NCI-H446 treated with DMSO at 0.1 percent for 48 hours (cell line): Measurements from ENCODE around the gene LGR6.

Source experiments
- DNase-seq: peaks from one replicate; lab custom pipeline; 2025; lab: John Stamatoyannopoulos, UW

LGR6 gene

GRCh38 chr1:202199040-202199889 is 5.7 kb downstream of the LGR6 start:
- DNase-seq = no peak

- no peak for DNase-seq
Observed at GRCh38 chr1:202200112-202200548, 6.5 kb downstream of the LGR6 start.

GRCh38 chr1:202200669-202201068 is 7.1 kb downstream of the LGR6 start:
- no peak for DNase-seq

- no peak for DNase-seq
Observed at GRCh38 chr1:202201266-202201665, 7.7 kb downstream of the LGR6 start.

GRCh38 chr1:202201971-202202370 is 8.4 kb downstream of the LGR6 start:
- no peak for DNase-seq

- no peak for DNase-seq
Observed at GRCh38 chr1:202202500-202203168, 9.0 kb downstream of the LGR6 start.

- DNase-seq = no peak
Observed at GRCh38 chr1:202203238-202204039, 9.8 kb downstream of the LGR6 start.

GRCh38 chr1:202204065-202204464 is 10.5 kb downstream of the LGR6 start:
- DNase-seq = no peak

- DNase-seq = no peak
Observed at GRCh38 chr1:202205523-202206190, 12.1 kb downstream of the LGR6 start.

GRCh38 chr1:202207292-202207691 is 13.7 kb downstream of the LGR6 start:
- peak; percentile 74 for DNase-seq

- no peak for DNase-seq
Observed at GRCh38 chr1:202208351-202208857, 14.8 kb downstream of the LGR6 start.

- peak; percentile 75 for DNase-seq
Observed at GRCh38 chr1:202210385-202210784, 16.8 kb downstream of the LGR6 start.

GRCh38 chr1:202210969-202211368 is 17.4 kb downstream of the LGR6 start:
- no peak for DNase-seq

GRCh38 chr1:202212787-202213186 is 19.2 kb downstream of the LGR6 start:
- DNase-seq = no peak

GRCh38 chr1:202213361-202214088 is 19.9 kb downstream of the LGR6 start:
- DNase-seq = no peak

- DNase-seq = no peak
Observed at GRCh38 chr1:202214089-202214843, 20.7 kb downstream of the LGR6 start.

GRCh38 chr1:202215472-202216130 is 22.0 kb downstream of the LGR6 start:
- no peak for DNase-seq

GRCh38 chr1:202216691-202217090 is 23.1 kb downstream of the LGR6 start:
- no peak for DNase-seq

- DNase-seq = no peak
Observed at GRCh38 chr1:202217516-202217915, 23.9 kb downstream of the LGR6 start.

GRCh38 chr1:202217951-202218350 is 24.4 kb downstream of the LGR6 start:
- no peak for DNase-seq
